Activated CD4-positive, alpha-beta T cell treated with anti-CD3 and anti-CD28 coated beads, Interleukin-2, amount 50 U/mL, for 1 hour (primary cell): Measurements from ENCODE around the gene C9orf43.
"Not testable (repeated sequence)": the region's sequence is repeated elsewhere in the genome, so short reads cannot be mapped to it uniquely, and the experiment has no call there.

ENCODE experiments used
- DNase-seq: peaks from one replicate; pipeline ENCODE4 v3.0.0-alpha.2; 2020

Gene C9orf43

GRCh38 chr9:113425072-113425471, 14.5 kb downstream of the C9orf43 start:
- DNase-seq: no peak

GRCh38 chr9:113426701-113427100, 16.2 kb downstream of the C9orf43 start:
- DNase-seq: no peak

GRCh38 chr9:113427629-113428028, 17.1 kb downstream of the C9orf43 start:
- DNase-seq: no peak

- no peak for DNase-seq
Measured at GRCh38 chr9:113428062-113428615, 17.6 kb downstream of the C9orf43 start.

GRCh38 chr9:113431191-113431590, 20.6 kb downstream of the C9orf43 start:
- DNase-seq: no peak

GRCh38 chr9:113436728-113437515, 26.4 kb downstream of the C9orf43 start:
- no peak for DNase-seq

GRCh38 chr9:113437716-113438115, 27.2 kb downstream of the C9orf43 start:
- DNase-seq: not testable (repeated sequence)

GRCh38 chr9:113444736-113445135, 34.2 kb downstream of the C9orf43 start:
- DNase-seq: no peak

GRCh38 chr9:113446323-113446740, 35.8 kb downstream of the C9orf43 start:
- DNase-seq: no peak

- no peak for DNase-seq
Measured at GRCh38 chr9:113449376-113449775, 38.8 kb downstream of the C9orf43 start.

- no peak for DNase-seq
Measured at GRCh38 chr9:113452113-113452605, 41.6 kb downstream of the C9orf43 start.

GRCh38 chr9:113454914-113455761, 44.6 kb downstream of the C9orf43 start:
- no peak for DNase-seq

GRCh38 chr9:113456235-113456634, 45.7 kb downstream of the C9orf43 start:
- DNase-seq: no peak

GRCh38 chr9:113461285-113461684, 50.7 kb downstream of the C9orf43 start:
- no peak for DNase-seq

GRCh38 chr9:113461943-113462342, 51.4 kb downstream of the C9orf43 start:
- DNase-seq: no peak

- DNase-seq: no peak
Measured at GRCh38 chr9:113462781-113463286, 52.3 kb downstream of the C9orf43 start.

GRCh38 chr9:113463418-113464285, 53.1 kb downstream of the C9orf43 start, which contains the start of gene RGS3:
TSS of gene RGS3 (plus strand) at chr9:113463727. CDS start at chr9:113463803, 76 bp downstream.
- no peak for DNase-seq

GRCh38 chr9:113464286-113464660, 53.7 kb downstream of the C9orf43 start:
- DNase-seq: no peak

GRCh38 chr9:113465599-113466140, 55.1 kb downstream of the C9orf43 start:
- no peak for DNase-seq

GRCh38 chr9:113467183-113467582, 56.6 kb downstream of the C9orf43 start:
- DNase-seq: no peak

- no peak for DNase-seq
Measured at GRCh38 chr9:113468716-113469448, 58.3 kb downstream of the C9orf43 start.
